HG02938 (cell line): ENCODE results near the gene C10orf67.
A peak's percentile ranks its signal among the peaks of the same experiment; 100 is the strongest.

Experiments
- ATAC-seq: cut with Tn5 transposase; IDR thresholded peaks from one replicate; pipeline ENCODE4 v1.9.1; 2021; ENCODE audit warnings: mild to moderate bottlenecking, moderate library complexity; ENCODE audit not compliant: unreplicated experiment

Gene C10orf67

DNA sequence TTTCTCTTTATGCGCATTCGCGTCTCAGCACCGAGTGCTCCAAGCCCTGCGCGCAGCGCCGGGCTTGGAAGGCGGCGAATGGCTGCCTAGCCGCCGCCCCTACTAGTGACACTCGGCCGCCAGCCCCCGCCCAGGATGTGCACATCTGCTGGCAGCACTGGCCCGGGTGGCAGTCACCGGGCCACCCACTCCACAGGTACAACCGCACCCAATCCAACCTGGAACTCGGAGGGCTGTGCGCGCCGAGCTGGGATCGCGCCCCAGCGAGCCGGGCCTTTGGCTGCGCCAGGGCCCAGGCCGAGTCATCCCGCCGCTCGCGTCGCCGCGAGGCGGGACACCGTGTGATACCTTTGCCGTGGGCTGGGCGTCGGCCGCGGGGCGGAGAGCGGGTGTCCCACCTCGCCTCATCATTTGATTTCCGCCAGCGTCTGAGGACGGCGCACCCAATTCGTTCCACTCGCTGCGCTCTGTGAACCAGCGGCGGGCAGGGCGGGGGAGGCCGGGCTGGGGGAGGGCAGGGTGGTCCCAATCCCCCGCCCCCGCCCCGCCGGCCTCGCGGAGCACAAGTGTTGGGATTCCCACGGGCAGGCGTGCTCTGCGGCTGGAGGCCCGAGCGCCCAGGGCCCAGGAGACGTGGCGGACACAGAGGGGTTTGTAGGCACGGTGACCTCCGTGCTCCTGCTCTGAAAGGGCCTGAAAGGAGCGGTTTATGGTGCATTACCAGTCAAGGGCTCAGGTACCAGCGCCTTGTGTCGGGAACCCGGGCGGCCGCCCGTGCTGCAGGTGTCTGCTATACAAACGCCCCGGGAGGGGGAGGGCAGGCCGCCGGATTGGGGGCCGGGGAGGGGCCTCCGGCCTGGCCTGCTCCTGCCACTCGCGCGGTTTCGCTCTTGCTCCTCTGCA lies 170.3 kb downstream of the C10orf67 start:
- no peak for ATAC-seq

DNA sequence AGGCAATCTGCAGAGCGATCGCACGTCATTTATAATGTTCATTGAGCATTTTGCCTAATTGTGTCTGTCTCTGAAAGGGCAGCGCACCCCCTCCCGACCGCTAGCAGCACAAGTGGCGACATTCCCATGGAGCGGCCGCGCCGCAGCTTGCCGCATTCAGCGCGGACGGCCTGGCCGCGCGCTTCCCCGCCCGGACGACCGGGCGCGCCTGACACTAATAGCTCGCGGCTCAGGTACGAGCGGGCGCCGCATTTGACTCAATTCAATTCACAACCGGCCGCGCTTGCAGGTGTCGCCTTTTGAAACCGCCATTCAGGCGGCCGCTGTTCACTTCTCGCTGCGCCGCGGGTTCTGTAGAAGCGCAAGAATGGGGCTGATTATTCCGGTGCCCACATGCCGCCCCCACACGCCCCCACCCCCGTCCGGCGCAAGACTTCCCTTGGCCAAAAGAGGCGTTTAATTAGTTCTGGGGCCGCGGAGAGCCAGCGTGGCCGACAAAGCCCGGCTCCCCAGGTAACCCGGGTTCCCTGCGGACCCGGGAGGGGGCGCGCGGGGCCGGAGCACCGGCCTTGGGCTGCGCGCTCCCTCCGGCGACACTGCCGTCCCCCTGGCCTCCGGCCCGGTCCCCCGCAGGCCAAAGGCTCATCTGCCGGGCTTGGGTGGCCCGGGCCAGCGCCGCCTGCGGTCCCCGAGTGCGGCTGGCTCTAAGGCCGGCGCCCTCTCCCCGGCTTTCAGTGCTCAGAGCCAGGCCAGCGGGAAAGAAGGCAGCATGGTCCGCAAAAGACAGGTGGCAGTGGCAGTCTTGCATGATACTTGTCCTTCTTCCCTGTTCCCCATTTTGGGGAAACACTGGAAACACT lies 171.2 kb downstream of the C10orf67 start:
- no peak for ATAC-seq

DNA sequence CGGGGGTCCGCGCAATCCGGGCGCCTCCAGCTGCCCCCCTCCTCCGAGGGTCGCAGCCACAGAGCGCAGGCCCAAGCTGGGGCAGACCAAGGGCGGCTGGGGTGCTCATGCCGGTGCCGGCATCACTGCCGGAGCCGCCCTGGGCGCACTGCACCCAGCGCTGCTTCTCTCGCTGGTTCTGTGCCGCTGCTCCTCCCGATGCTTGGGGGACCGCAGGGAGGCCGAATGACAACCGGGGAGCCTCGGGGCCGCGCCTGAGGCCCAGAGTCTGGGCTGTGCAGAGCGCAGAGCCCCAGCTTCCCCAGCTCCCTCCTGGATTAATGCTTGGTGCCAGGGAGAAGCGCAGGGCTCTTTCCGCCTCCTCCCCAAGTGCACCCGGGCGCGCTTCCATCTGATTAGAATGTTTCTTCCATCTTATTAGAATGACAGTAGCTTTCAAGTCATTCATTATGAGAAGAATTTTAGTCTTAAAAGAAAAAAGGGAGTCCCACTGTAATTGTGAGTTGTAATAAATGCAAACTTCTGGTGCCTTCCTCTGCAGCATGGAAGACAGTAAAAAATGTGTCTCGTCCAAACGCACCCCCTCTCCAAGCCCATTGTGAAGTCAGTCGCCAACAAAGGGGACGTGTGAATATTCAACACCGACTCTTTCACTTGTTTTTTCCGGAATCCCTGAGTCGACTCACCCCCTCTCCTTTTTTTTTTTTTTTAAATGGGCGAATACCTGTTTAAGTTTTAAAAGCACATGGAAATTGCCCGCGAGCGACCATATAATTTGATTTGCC lies 172.0 kb downstream of the C10orf67 start:
- no peak for ATAC-seq

DNA sequence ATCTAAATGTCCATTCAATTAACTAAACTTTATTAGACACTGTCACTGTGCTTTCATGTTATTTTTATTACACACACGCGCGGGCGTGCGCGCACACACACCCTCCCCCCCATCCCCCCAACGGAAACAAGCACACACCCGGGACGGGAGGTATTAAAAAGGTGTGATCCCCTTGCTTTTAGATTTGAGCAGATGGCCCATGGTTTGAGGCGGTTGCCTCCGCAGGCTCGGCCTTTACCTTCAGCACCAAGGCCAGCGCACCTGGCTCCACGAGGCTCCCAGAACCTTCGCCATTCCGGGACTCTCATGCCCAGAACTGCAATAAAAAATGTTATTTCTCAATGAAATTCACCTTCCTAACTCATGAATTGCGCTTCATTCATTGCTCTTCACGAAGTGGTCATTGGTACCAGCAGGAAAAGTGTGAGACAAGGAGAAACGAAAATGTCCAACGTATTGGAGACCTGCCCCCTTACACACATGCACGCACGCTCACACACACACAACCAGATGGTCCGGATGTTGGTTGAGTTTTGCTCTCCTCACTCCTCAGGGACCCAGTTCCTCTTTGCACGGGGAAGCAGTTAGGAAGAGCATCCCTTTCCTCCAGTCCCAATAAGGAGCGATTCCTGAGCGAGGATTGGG lies 173.2 kb downstream of the C10orf67 start:
- ATAC-seq, result no peak

DNA sequence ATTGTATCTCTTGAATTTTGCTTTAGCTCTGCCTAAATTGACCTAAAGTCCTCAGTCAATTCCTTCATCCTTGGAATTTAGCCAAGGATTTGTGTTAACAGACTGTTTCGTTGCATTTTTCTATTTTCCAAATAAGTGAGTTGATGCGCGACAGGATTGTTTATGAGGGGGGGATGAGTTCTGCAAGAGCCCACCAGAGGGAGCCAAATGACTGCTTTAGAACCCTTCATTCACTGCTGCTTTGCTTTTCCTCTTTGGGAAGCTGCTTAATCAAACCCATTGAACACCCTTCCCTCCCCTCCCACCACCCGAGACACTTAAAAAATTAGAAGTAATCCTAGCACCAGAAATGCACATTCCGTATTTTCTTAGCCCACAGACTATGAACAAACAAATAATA lies 186.2 kb downstream of the C10orf67 start:
- peak; percentile 56 for ATAC-seq

DNA sequence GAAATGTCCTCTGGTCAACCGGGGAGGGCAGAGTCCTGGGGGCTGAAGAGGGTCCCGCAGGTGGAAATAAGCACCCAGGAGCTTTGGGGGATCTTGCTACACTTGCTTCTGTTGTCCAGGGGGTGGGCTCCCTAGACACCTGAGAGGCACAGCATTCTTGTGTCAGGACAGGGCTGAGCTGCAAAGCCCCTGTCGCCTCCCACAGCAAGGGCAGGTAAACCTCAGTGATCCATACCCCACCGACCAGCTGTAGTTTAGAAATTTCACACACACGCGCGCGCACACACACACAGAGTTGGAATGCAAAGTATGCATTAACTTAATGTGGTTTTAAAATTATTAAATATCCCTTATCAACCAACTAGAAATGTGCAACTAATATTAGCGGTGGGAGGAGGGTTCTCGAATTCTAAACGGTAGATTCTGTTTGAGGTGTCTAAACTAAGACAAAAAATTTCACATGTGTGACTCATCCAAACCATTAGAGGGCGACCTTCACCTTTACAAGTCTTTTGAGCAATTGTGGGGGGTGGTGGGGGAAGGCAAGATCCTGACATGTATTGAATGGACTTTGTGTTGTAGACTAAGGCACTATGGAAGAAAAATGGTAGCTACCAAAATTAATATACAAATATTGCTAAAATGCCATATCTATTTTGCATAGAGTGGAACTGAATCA lies 186.8 kb downstream of the C10orf67 start:
- peak; percentile 68 for ATAC-seq

DNA sequence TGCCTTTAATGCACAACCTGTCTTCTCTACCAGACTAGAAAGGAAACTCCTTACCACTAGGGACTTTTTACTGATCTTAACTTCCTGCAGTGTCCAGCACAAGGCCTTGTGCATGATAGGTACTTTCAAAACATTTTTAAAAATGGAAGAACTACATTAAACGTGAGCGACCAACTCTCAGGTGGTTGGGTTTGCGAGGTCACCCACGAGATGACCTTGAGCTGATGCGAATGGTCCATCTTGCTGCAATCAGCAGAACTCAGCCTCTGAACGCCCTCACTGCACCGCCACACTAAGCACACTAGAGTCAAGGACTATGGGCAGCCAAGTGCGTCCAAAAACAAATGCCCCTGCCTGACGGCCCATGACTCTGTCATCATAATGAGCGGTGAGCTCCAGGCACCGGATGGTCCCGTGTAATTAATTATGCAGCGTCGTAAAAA lies 187.3 kb downstream of the C10orf67 start:
- peak; percentile 46 for ATAC-seq

DNA sequence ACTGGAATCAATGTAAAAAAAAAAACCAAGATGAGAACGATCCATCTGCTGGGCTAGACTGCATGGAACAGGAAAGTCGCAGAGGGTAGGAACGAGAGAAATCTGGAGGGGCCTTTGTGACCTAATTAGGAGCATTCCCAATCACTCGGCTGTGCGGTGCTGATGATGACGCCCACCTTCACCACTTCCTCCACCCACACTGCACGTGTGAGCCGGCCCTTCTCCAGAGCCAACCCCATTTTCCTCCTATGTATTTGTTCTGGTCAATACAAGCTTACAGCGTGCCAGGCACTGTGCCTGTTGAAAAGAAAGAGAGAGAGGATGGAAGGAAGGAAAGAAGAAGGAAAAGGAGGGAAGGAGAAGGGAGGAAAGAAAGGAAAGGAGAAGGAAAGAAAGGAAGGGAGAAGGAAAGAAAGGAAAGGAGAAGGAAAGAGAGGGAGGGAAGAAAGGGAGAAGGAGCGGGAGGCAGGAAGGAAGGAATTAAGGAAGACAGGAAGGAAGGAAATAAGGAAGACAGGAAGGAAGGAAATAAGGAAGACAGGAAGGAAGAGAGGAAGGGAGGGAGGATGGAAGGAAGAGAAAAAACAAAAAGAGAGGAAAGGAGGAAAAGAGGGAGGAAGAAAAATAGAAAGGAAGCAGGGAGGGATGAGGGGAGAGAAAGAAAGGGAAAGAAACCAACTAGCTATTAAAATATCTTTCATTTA lies 188.0 kb downstream of the C10orf67 start:
- no peak for ATAC-seq

DNA sequence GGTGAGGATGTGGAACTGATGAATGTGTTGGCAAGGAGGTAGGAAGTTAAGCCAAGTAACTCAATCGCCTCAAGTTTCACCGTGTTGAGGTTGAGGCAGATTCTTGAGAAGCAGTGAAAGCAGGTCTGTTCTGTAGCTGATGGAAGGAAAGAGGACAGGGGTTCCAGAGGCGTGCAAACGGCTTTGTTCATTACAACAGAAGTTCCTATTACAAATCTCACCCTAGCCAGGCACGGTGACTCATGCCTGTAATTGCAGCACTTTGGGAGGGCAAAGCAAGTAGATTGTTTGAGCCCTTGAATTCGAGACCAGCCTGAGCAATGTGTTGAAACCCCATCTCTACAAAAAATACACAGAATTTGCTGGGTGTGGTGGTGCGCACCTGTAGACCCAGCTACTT lies 189.4 kb downstream of the C10orf67 start:
- no peak for ATAC-seq
